GM21723 (cell line): ENCODE data around the gene PIK3C2B.
"Not testable (repeated sequence)": the region's sequence is repeated elsewhere in the genome, so short reads cannot be mapped to it uniquely, and the experiment has no call there.

Experiments used
- ATAC-seq: cut with Tn5 transposase; IDR thresholded peaks from one replicate; pipeline ENCODE4 v1.9.1; 2021; ENCODE audit warnings: mild to moderate bottlenecking, moderate library complexity; ENCODE audit not compliant: unreplicated experiment

The PIK3C2B gene

GRCh38 chr1:204506969-204507316 is 12.3 kb upstream of the PIK3C2B start:
- ATAC-seq = peak; percentile 67

- ATAC-seq = peak; percentile 68
Measured at GRCh38 chr1:204506201-204506968, 11.8 kb upstream of the PIK3C2B start.

GRCh38 chr1:204505674-204506200 is 11.1 kb upstream of the PIK3C2B start:
- no peak for ATAC-seq

- ATAC-seq = no peak
Measured at GRCh38 chr1:204503913-204504519, 9.4 kb upstream of the PIK3C2B start.

- ATAC-seq = no peak
Measured at GRCh38 chr1:204503122-204503912, 8.7 kb upstream of the PIK3C2B start.

- ATAC-seq = no peak
Measured at GRCh38 chr1:204502241-204502640, 7.6 kb upstream of the PIK3C2B start.

- ATAC-seq = no peak
Measured at GRCh38 chr1:204499511-204500468, 5.2 kb upstream of the PIK3C2B start.

- no peak for ATAC-seq
Measured at GRCh38 chr1:204498981-204499380, 4.4 kb upstream of the PIK3C2B start.

- ATAC-seq = no peak
Measured at GRCh38 chr1:204495777-204496176, 1.2 kb upstream of the PIK3C2B start.

GRCh38 chr1:204495078-204495753 is 611 bp upstream of the PIK3C2B start:
- ATAC-seq = peak; percentile 43

GRCh38 chr1:204493984-204494280 is 673 bp downstream of the PIK3C2B start:
- peak; percentile 44 for ATAC-seq

- ATAC-seq = no peak
Measured at GRCh38 chr1:204493145-204493983, 1.2 kb downstream of the PIK3C2B start.

- ATAC-seq = no peak
Measured at GRCh38 chr1:204491655-204492054, 3.0 kb downstream of the PIK3C2B start.

GRCh38 chr1:204487256-204487615 is 7.4 kb downstream of the PIK3C2B start:
- ATAC-seq = no peak

GRCh38 chr1:204486513-204487255 is 7.9 kb downstream of the PIK3C2B start:
- not testable (repeated sequence) for ATAC-seq

GRCh38 chr1:204483791-204484190 is 10.8 kb downstream of the PIK3C2B start:
- no peak for ATAC-seq

- peak; percentile 57 for ATAC-seq
Measured at GRCh38 chr1:204480515-204480914, 14.1 kb downstream of the PIK3C2B start.

GRCh38 chr1:204479387-204480136 is 15.0 kb downstream of the PIK3C2B start:
- no peak for ATAC-seq
